Sigmoid colon (tissue), 4 donors: ENCODE results near the gene AGXT.

Experiments used
- CTCF ChIP-seq, 4 experiments: fragments of 450-650 bp in 3 of 4; fragments of 200-600 bp in 1 of 4; IDR thresholded peaks; one replicate each; pipeline ENCODE4 v1.5.1; 2016 to 2019; ENCODE audit warnings: antibody characterized with exemption in 4 of 4, mild to moderate bottlenecking in 3 of 4, moderate library complexity in 2 of 4
- EP300 ChIP-seq, 4 donors: sonication (generic); formaldehyde crosslinking; IDR thresholded peaks; one replicate each; pipeline ENCODE4 v1.6.1; 2017; ENCODE audit warnings: antibody characterized with exemption in 4 of 4
- POLR2A ChIP-seq, 2 donors: fragments of 450-650 bp; IDR thresholded peaks; one replicate each; pipeline ENCODE4 v1.6.1; 2016; ENCODE audit warnings: antibody characterized with exemption in 2 of 2, mild to moderate bottlenecking in 2 of 2, moderate library complexity in 2 of 2
- POLR2AphosphoS5 ChIP-seq, 4 donors: sonication (generic); formaldehyde crosslinking; IDR thresholded peaks; one replicate each; pipeline ENCODE4 v1.6.1; 2017; ENCODE audit warnings: antibody characterized with exemption in 4 of 4

DNA sequence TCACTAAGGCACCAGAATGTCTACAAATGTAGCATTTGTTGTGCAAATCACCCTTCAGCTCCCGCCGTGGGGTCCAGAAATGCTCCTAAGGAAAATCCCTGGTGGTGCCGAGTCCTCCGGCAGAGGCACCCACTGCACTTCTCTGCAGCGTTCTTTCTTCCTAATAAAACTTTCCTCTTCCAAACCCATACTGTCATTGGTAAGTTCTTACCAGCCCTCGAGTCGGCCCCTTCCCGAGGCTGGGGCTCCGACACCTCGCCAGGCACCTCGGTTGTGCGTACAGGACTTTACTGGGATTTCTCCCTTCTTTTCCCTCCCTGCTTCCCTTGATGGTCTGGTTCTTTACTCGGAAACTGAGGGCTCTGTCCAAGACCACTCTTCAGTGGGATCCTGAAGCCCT lies 10.3 kb upstream of the AGXT start:
- no peak for TF ChIP-seq CTCF (IDR thresholded peaks at IDR 0.05)
- TF ChIP-seq EP300 (IDR thresholded peaks at IDR 0.05): no peak
- no peak for TF ChIP-seq POLR2AphosphoS5 (IDR thresholded peaks at IDR 0.05)
- no peak for TF ChIP-seq POLR2A (IDR thresholded peaks at IDR 0.05)
